GM12892 (cell line): ENCODE measurements around the gene MCC.

Experiments used
- POLR2A ChIP-seq: IDR thresholded peaks from 2 replicates; pipeline ENCODE4 v1.6.1; 2011; ENCODE audit warnings: low read depth, low read length, control low read depth
- POLR2AphosphoS5 ChIP-seq: IDR thresholded peaks from 2 replicates; pipeline ENCODE4 v1.6.1; 2011; ENCODE audit warnings: low read depth, low read length, control low read depth
- TAF1 ChIP-seq: IDR thresholded peaks from 2 replicates; pipeline ENCODE4 v1.6.1; 2011; ENCODE audit warnings: low read depth, mild to moderate bottlenecking, control low read depth, low read length, borderline replicate concordance

DNA sequence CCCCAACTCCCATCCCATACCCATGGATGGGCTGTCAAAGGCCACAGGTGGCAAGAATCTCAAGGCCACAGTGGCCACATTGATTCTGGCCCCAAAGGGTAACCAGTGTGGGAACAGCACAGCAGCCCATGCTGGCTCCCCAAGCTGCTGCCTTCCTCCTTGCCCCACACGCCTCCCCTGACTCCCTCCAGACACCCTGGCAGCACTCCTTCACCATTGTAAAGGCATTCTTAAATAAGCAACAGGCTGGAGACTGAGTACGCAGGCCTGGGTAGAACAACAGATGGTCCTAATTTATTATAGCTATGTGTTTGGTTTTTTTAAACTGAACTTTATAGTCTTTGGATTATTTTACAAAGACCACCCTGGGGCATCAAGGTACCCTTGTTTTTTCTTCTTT lies 212.3 kb downstream of the MCC start:
- TF ChIP-seq POLR2A (no peak), TAF1 (no peak), POLR2AphosphoS5 (no peak)
